ENCODE data around the gene USPL1. TPM values are rescaled to one million over a fixed set of nuclear protein-coding genes. Genes with fewer than 3 reads are reported as not detected.
A peak's percentile ranks its signal among the peaks of the same experiment; 100 is the strongest.
"Not testable (repeated sequence)": the region's sequence is repeated elsewhere in the genome, so short reads cannot be mapped to it uniquely, and the experiment has no call there.

USPL1 gene
- total RNA-seq (2014; rRNA removed) = 13.9 and 17.3 TPM in 2 replicates
- polyA plus RNA-seq (2012) = 3.3 TPM

- peak; percentile 98 for DNase-seq (ENCODE audit: low read depth)
Measured at GRCh38 chr13:30617315-30618185, at the start of gene USPL1. TSS of gene USPL1 (plus strand) at chr13:30617920. CDS start at chr13:30621141, 3,221 bp downstream.

- peak; percentile 95 for DNase-seq (ENCODE audit: low read depth)
Measured at GRCh38 chr13:30569901-30570576, 47.7 kb upstream of the USPL1 start.

GRCh38 chr13:30570691-30571090, 47.0 kb upstream of the USPL1 start:
- DNase-seq (ENCODE audit: low read depth) = no peak

GRCh38 chr13:30572859-30573275, 44.9 kb upstream of the USPL1 start:
- DNase-seq (ENCODE audit: low read depth) = peak; percentile 72

GRCh38 chr13:30576528-30576927, 41.2 kb upstream of the USPL1 start:
- peak; percentile 35 for DNase-seq (ENCODE audit: low read depth)

- DNase-seq (ENCODE audit: low read depth) = peak; percentile 88
Measured at GRCh38 chr13:30577401-30577852, 40.3 kb upstream of the USPL1 start.

GRCh38 chr13:30580852-30581502, 36.7 kb upstream of the USPL1 start:
- no peak for DNase-seq (ENCODE audit: low read depth)

GRCh38 chr13:30581582-30581981, 36.1 kb upstream of the USPL1 start:
- DNase-seq (ENCODE audit: low read depth) = peak; percentile 15

- no peak for DNase-seq (ENCODE audit: low read depth)
Measured at GRCh38 chr13:30584051-30584731, 33.5 kb upstream of the USPL1 start.

- DNase-seq (ENCODE audit: low read depth) = peak; percentile 40
Measured at GRCh38 chr13:30585748-30586262, 31.9 kb upstream of the USPL1 start.

GRCh38 chr13:30587231-30587630, 30.5 kb upstream of the USPL1 start:
- DNase-seq (ENCODE audit: low read depth) = no peak

- no peak for DNase-seq (ENCODE audit: low read depth)
Measured at GRCh38 chr13:30587739-30588138, 30.0 kb upstream of the USPL1 start.

GRCh38 chr13:30593001-30593400, 24.7 kb upstream of the USPL1 start:
- DNase-seq (ENCODE audit: low read depth) = no peak

GRCh38 chr13:30600496-30600895, 17.2 kb upstream of the USPL1 start:
- DNase-seq (ENCODE audit: low read depth) = no peak

- no peak for DNase-seq (ENCODE audit: low read depth)
Measured at GRCh38 chr13:30601836-30602235, 15.9 kb upstream of the USPL1 start.

GRCh38 chr13:30605052-30605451, 12.7 kb upstream of the USPL1 start:
- DNase-seq (ENCODE audit: low read depth) = no peak

GRCh38 chr13:30607186-30607585, 10.5 kb upstream of the USPL1 start:
- not testable (repeated sequence) for DNase-seq (ENCODE audit: low read depth)

- peak; percentile 50 for DNase-seq (ENCODE audit: low read depth)
Measured at GRCh38 chr13:30607908-30608307, 9.8 kb upstream of the USPL1 start.

- DNase-seq (ENCODE audit: low read depth) = no peak
Measured at GRCh38 chr13:30608364-30608763, 9.4 kb upstream of the USPL1 start.

GRCh38 chr13:30610311-30610710, 7.4 kb upstream of the USPL1 start:
- no peak for DNase-seq (ENCODE audit: low read depth)

GRCh38 chr13:30615481-30615865, 2.2 kb upstream of the USPL1 start:
- DNase-seq (ENCODE audit: low read depth) = peak; percentile 6
